Smooth muscle cell (in vitro differentiated cells): ENCODE results near the gene ZBTB12. TPM values are rescaled to one million over a fixed set of nuclear protein-coding genes. Genes with fewer than 3 reads are reported as not detected.

Source experiments
- DNase-seq: peaks from one replicate; lab custom pipeline; 2025; ENCODE audit not compliant: unreplicated experiment; lab: John Stamatoyannopoulos, UW
- H2AFZ ChIP-seq: fragments of 200-600 bp; sonication (generic); 2 replicates; pipeline ENCODE4 v1.6.0; 2016; ENCODE audit warnings: antibody characterized with exemption, low read depth, mild to moderate bottlenecking
- H3F3A ChIP-seq: fragments of 200-600 bp; sonication (generic); 2 replicates; pipeline ENCODE4 v1.6.0; 2017; ENCODE audit warnings: antibody characterized with exemption, low read depth
- H3K27ac ChIP-seq: fragments of 200-600 bp; sonication (generic); 2 replicates; pipeline ENCODE4 v1.5.1; 2016; ENCODE audit warnings: low read depth, mild to moderate bottlenecking
- H3K27me3 ChIP-seq: fragments of 200-600 bp; sonication (generic); 2 replicates; pipeline ENCODE4 v1.6.1; 2016; ENCODE audit warnings: low read depth, mild to moderate bottlenecking
- H3K36me3 ChIP-seq: fragments of 200-600 bp; sonication (generic); 2 replicates; pipeline ENCODE4 v1.5.1; 2016; ENCODE audit warnings: low read depth
- H3K4me1 ChIP-seq: fragments of 200-600 bp; sonication (generic); 2 replicates; pipeline ENCODE4 v1.5.1; 2016; ENCODE audit warnings: low read depth
- H3K4me2 ChIP-seq: fragments of 200-600 bp; sonication (generic); 2 replicates; pipeline ENCODE4 v1.6.0; 2016; ENCODE audit warnings: mild to moderate bottlenecking
- H3K4me3 ChIP-seq: fragments of 200-600 bp; sonication (generic); 2 replicates; pipeline ENCODE4 v1.5.1; 2016; ENCODE audit warnings: mild to moderate bottlenecking
- H3K79me2 ChIP-seq: fragments of 200-600 bp; sonication (generic); 2 replicates; pipeline ENCODE4 v1.6.0; 2016; ENCODE audit warnings: low read depth, mild to moderate bottlenecking
- H3K9ac ChIP-seq: fragments of 200-600 bp; sonication (generic); 2 replicates; pipeline ENCODE4 v1.6.0; 2016; ENCODE audit warnings: low read depth
- H3K9me3 ChIP-seq: fragments of 200-600 bp; sonication (generic); replicated peaks from 2 replicates; pipeline ENCODE4 v1.5.1; 2016; ENCODE audit warnings: low read depth
- H4K20me1 ChIP-seq: fragments of 200-600 bp; sonication (generic); 2 replicates; pipeline ENCODE4 v1.6.0; 2016; ENCODE audit warnings: low read depth
- WGBS: methylation state at CpG from one replicate; pipeline ENCODE4 v1.1.7; 2016; ENCODE audit warnings: low lambda C conversion rate; 5-methylcytosine and 5-hydroxymethylcytosine counted together
- polyA plus RNA-seq: library from polyadenylated mRNA; unstranded; fragments of >200 nt; fragmentation: Nextera tagmentation; extraction: Ambion mirVana; gene quantifications from 2 replicates; pipeline ENCODE4 v1.2.1, GENCODE V29; 2016
- total RNA-seq: library from RNA; depleted of rRNA; stranded (reverse); fragments of >200 nt; gene quantifications from 2 replicates; pipeline ENCODE4 v1.2.3, GENCODE V29; 2014
- TF ChIP-seq, protein P1 (sequence below): fragments of 200-600 bp; sonication (generic); IDR thresholded peaks from 2 replicates; pipeline ENCODE4 v1.5.1; 2017; ENCODE audit warnings: borderline replicate concordance, mild to moderate bottlenecking, antibody characterized with exemption; ENCODE audit not compliant: insufficient read depth, poor library complexity, severe bottlenecking

ZBTB12 gene, protein sequence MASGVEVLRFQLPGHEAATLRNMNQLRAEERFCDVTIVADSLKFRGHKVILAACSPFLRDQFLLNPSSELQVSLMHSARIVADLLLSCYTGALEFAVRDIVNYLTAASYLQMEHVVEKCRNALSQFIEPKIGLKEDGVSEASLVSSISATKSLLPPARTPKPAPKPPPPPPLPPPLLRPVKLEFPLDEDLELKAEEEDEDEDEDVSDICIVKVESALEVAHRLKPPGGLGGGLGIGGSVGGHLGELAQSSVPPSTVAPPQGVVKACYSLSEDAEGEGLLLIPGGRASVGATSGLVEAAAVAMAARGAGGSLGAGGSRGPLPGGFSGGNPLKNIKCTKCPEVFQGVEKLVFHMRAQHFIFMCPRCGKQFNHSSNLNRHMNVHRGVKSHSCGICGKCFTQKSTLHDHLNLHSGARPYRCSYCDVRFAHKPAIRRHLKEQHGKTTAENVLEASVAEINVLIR
- total RNA-seq (0.04 and 0.54 TPM in 2 replicates), polyA plus RNA-seq (0.39 TPM in 1 of 2 replicates, not detected in the other)

DNA sequence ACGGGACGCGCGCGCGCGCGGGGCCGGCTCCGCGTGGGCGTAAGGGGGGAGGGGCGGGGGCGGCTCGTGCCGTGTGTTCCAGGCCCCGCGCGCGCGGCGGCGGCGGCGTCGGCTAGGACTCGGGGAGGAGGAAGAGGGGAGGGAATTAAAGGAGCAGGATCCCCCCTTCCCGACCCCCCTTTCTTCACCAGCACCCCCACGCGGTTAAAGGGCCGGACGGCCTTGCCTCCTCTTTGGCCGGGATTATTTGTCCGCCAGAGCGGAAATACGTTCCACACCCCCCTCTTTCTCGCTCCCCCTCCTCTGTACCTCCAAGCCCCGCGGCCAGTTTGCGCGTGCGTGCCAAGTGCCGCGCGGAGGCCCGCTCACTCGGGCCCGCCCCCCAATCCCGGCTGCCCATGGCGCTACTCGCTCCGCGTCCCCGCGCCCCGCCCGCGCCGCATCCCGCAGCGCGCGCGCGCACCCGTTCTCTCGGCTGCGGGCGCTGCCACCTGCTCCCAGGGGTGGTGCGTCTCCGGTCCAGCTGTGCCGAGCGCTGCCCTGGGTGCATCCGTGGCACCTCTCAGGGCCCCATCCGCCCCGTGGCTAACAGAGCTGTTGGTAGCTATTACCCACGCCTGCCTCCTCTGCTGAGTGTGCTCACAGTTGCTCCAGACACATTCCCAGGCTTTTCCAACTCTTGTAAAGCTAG, at the start of gene ZBTB12:
TSS of gene ZBTB12 (minus strand) at position 134 of the 691 bp plus-strand sequence. CDS start 781 bp downstream, outside the sequence.
- Histone ChIP-seq H4K20me1 (peaks cover 4% of the 10 kb centered on the region), H3K36me3 (no peaks in the 10 kb centered on the region), H3K79me2 (no peaks in the 10 kb centered on the region), H3K9ac (peak within 1 kb of the TSS; percentile 9), H3F3A (peaks cover 11% of the 10 kb centered on the region), H3K4me1 (peaks cover 22% of the 10 kb centered on the region), H3K9me3 (no peaks in the 10 kb centered on the region), H3K4me2 (peak within 1 kb of the TSS; percentile 85), H2AFZ (peak within 1 kb of the TSS; percentile 51), H3K4me3 (peak within 1 kb of the TSS; percentile 67), H3K27ac (peak within 1 kb of the TSS; percentile 48), H3K27me3 (no peaks in the 10 kb centered on the region)
- WGBS = under 1% methylated on average over 33 of the region's 77 CpGs
- peak; percentile 87 for DNase-seq
- TF ChIP-seq, protein P1, sequence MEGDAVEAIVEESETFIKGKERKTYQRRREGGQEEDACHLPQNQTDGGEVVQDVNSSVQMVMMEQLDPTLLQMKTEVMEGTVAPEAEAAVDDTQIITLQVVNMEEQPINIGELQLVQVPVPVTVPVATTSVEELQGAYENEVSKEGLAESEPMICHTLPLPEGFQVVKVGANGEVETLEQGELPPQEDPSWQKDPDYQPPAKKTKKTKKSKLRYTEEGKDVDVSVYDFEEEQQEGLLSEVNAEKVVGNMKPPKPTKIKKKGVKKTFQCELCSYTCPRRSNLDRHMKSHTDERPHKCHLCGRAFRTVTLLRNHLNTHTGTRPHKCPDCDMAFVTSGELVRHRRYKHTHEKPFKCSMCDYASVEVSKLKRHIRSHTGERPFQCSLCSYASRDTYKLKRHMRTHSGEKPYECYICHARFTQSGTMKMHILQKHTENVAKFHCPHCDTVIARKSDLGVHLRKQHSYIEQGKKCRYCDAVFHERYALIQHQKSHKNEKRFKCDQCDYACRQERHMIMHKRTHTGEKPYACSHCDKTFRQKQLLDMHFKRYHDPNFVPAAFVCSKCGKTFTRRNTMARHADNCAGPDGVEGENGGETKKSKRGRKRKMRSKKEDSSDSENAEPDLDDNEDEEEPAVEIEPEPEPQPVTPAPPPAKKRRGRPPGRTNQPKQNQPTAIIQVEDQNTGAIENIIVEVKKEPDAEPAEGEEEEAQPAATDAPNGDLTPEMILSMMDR = no peak

DNA sequence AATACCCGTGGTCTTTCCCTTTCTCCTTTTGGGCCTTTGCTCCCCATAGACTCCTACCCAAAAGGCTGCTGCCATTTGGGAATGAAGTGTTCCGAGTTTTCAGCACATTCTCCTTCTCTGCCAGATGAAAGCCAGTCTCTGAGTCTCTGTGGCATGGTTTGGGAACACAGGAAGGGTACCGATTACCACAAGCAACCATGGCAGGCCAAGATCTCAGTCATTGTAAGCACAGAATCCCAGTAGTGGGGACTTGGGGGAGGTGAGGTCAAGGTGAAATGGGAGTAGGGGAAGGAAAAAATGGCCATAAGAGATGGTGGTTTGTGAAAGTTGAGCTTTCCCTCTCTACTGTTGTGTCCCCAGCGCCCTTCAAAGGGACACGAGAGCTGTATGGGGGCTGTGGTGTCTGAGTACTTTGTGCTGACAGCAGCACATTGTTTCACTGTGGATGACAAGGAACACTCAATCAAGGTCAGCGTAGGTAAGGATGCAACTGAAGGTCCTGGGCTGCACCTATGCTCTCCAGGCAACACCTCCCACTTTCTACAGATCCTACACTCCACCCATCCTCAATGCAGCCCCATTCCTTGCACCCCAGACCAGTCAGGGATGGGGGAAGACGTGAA, 48.2 kb upstream of the ZBTB12 start:
- H3F3A ChIP-seq = peaks cover 6% of the 10 kb centered on the region
- DNase-seq = no peak
- no peak overlapping the region for H3K4me3 ChIP-seq
- WGBS = 91% methylated on average over 7 of the region's 7 CpGs
- H3K9me3 ChIP-seq = no peaks in the 10 kb centered on the region
- no peaks in the 10 kb centered on the region for H3K79me2 ChIP-seq
- H2AFZ ChIP-seq = no peak overlapping the region
- H3K4me2 ChIP-seq = no peak overlapping the region
- TF ChIP-seq, protein P1 = no peak
- H3K27me3 ChIP-seq = peaks cover 3% of the 10 kb centered on the region
- H3K9ac ChIP-seq = no peak overlapping the region
- H3K27ac ChIP-seq = no peak overlapping the region
- no peaks in the 10 kb centered on the region for H3K4me1 ChIP-seq
- peaks cover 4% of the 10 kb centered on the region for H3K36me3 ChIP-seq
- no peaks in the 10 kb centered on the region for H4K20me1 ChIP-seq

DNA sequence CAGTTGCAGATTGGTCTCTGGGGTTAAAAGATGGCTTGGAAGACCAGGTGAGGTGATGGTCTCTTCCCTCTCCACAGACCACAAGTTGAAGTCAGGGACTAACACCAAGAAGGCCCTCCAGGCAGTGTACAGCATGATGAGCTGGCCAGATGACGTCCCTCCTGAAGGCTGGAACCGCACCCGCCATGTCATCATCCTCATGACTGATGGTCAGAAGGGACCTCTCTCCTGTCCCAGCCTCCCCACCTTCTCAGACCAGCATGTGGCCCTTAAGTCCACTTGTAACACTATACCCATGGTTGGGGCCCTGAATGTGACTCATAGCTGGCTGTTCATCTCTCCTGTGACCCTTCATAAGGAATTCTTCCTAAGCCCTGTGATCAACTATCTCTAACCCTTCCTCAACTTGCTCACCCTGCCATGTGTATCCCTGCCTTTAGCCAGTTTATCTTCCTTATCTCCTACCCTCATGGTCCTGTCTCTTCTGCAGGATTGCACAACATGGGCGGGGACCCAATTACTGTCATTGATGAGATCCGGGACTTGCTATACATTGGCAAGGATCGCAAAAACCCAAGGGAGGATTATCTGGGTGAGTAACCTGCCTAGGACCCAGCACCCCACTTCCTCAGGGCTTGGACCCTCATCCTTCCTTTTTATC, 47.0 kb upstream of the ZBTB12 start:
- Histone ChIP-seq H2AFZ (no peak overlapping the region), H3K27ac (no peak overlapping the region), H3K9me3 (no peaks in the 10 kb centered on the region), H3K79me2 (no peaks in the 10 kb centered on the region), H3K4me3 (no peak overlapping the region), H3K27me3 (peaks cover 12% of the 10 kb centered on the region), H3F3A (peaks cover 6% of the 10 kb centered on the region), H3K36me3 (no peaks in the 10 kb centered on the region), H3K9ac (no peak overlapping the region), H3K4me1 (no peaks in the 10 kb centered on the region), H4K20me1 (no peaks in the 10 kb centered on the region), H3K4me2 (no peak overlapping the region)
- 95% methylated on average over 6 of the region's 6 CpGs for WGBS
- TF ChIP-seq, protein P1 = no peak
- no peak for DNase-seq
